HG03457 (cell line): ENCODE measurements around the gene CWC15.
"Not testable (repeated sequence)": the region's sequence is repeated elsewhere in the genome, so short reads cannot be mapped to it uniquely, and the experiment has no call there.

Source experiments
- ATAC-seq: cut with Tn5 transposase; IDR thresholded peaks from one replicate; pipeline ENCODE4 v1.9.1; 2021; ENCODE audit warnings: moderate number of reproducible peaks; ENCODE audit not compliant: unreplicated experiment

The CWC15 gene

GRCh38 chr11:94973099-94973968 lies at the start of gene CWC15, which contains the start of gene KDM4D:
CWC15 (minus strand) TSS chr11:94973556; CDS start chr11:94972185, 1,371 bp downstream.
KDM4D (plus strand) TSS chr11:94973709; CDS start chr11:94997373, 23,664 bp downstream.
- peak; percentile 99 for ATAC-seq

- ATAC-seq, result not testable (repeated sequence)
Observed at GRCh38 chr11:95021468-95021867, 48.1 kb upstream of the CWC15 start.

GRCh38 chr11:95016139-95016538 lies 42.8 kb upstream of the CWC15 start:
- ATAC-seq, result no peak

GRCh38 chr11:95014184-95014821 lies 40.9 kb upstream of the CWC15 start:
- ATAC-seq, result no peak

GRCh38 chr11:95011376-95011775 lies 38.0 kb upstream of the CWC15 start:
- no peak for ATAC-seq

- no peak for ATAC-seq
Observed at GRCh38 chr11:95005642-95006041, 32.3 kb upstream of the CWC15 start.

- no peak for ATAC-seq
Observed at GRCh38 chr11:95003716-95004115, 30.4 kb upstream of the CWC15 start.

GRCh38 chr11:94998285-94998684 lies 24.9 kb upstream of the CWC15 start:
- ATAC-seq, result no peak

- ATAC-seq, result no peak
Observed at GRCh38 chr11:94997437-94997836, 24.1 kb upstream of the CWC15 start.

- ATAC-seq, result no peak
Observed at GRCh38 chr11:94993400-94993943, 20.1 kb upstream of the CWC15 start.

- no peak for ATAC-seq
Observed at GRCh38 chr11:94988748-94989147, 15.4 kb upstream of the CWC15 start.

GRCh38 chr11:94987378-94987777 lies 14.0 kb upstream of the CWC15 start:
- ATAC-seq, result no peak

- ATAC-seq, result no peak
Observed at GRCh38 chr11:94975599-94975998, 2.2 kb upstream of the CWC15 start.

- ATAC-seq, result no peak
Observed at GRCh38 chr11:94974178-94974577, 822 bp upstream of the CWC15 start.

GRCh38 chr11:94972700-94973098 lies 657 bp downstream of the CWC15 start:
- no peak for ATAC-seq

- ATAC-seq, result no peak
Observed at GRCh38 chr11:94968334-94968958, 4.9 kb downstream of the CWC15 start.

- ATAC-seq, result no peak
Observed at GRCh38 chr11:94964934-94965333, 8.4 kb downstream of the CWC15 start.

- no peak for ATAC-seq
Observed at GRCh38 chr11:94961255-94961654, 12.1 kb downstream of the CWC15 start.

- no peak for ATAC-seq
Observed at GRCh38 chr11:94960488-94960887, 12.9 kb downstream of the CWC15 start.

GRCh38 chr11:94959179-94959578 lies 14.2 kb downstream of the CWC15 start:
- no peak for ATAC-seq

GRCh38 chr11:94958121-94958696 lies 15.1 kb downstream of the CWC15 start:
- no peak for ATAC-seq
